Sigmoid colon (tissue), 4 donors: ENCODE results near the gene VPS13D.

Experiments
- EP300 ChIP-seq, 4 donors: sonication (generic); formaldehyde crosslinking; IDR thresholded peaks; one replicate each; pipeline ENCODE4 v1.6.1; 2017; ENCODE audit warnings: antibody characterized with exemption in 4 of 4
- POLR2A ChIP-seq, 2 donors: fragments of 450-650 bp; IDR thresholded peaks; one replicate each; pipeline ENCODE4 v1.6.1; 2016; ENCODE audit warnings: antibody characterized with exemption in 2 of 2, mild to moderate bottlenecking in 2 of 2, moderate library complexity in 2 of 2
- POLR2AphosphoS5 ChIP-seq, 4 donors: sonication (generic); formaldehyde crosslinking; IDR thresholded peaks; one replicate each; pipeline ENCODE4 v1.6.1; 2017; ENCODE audit warnings: antibody characterized with exemption in 4 of 4
- TF ChIP-seq, protein P1 (sequence below), 4 experiments: fragments of 450-650 bp in 3 of 4; fragments of 200-600 bp in 1 of 4; IDR thresholded peaks; one replicate each; pipeline ENCODE4 v1.5.1; 2016 to 2019; ENCODE audit warnings: antibody characterized with exemption in 4 of 4, mild to moderate bottlenecking in 3 of 4, moderate library complexity in 2 of 4

DNA sequence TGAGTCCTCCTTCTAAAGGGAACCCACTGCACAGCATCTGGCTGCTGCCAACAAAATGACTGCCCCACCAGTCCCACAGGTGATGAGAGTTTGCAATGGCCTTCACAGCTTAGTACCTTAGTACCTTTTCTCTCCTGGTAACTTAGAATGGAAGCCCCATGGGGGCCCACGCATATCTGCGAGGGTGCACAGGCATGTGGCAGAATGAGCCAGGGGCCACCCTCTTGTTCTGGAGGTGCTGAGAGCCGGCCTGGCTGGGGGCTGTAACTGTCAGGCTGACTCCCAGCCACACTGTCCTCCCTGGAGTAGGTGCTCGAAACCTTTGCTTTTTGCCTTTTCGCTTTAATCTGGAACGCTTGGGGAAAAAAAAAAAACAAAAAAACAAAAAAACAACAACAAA is 203.1 kb downstream of the VPS13D start:
- TF ChIP-seq, protein P1, sequence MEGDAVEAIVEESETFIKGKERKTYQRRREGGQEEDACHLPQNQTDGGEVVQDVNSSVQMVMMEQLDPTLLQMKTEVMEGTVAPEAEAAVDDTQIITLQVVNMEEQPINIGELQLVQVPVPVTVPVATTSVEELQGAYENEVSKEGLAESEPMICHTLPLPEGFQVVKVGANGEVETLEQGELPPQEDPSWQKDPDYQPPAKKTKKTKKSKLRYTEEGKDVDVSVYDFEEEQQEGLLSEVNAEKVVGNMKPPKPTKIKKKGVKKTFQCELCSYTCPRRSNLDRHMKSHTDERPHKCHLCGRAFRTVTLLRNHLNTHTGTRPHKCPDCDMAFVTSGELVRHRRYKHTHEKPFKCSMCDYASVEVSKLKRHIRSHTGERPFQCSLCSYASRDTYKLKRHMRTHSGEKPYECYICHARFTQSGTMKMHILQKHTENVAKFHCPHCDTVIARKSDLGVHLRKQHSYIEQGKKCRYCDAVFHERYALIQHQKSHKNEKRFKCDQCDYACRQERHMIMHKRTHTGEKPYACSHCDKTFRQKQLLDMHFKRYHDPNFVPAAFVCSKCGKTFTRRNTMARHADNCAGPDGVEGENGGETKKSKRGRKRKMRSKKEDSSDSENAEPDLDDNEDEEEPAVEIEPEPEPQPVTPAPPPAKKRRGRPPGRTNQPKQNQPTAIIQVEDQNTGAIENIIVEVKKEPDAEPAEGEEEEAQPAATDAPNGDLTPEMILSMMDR (IDR thresholded peaks at IDR 0.05), result no peak
- TF ChIP-seq POLR2A (IDR thresholded peaks at IDR 0.05) (no peak), EP300 (IDR thresholded peaks at IDR 0.05) (no peak), POLR2AphosphoS5 (IDR thresholded peaks at IDR 0.05) (no peak)
